ENCODE measurements around the gene DCAF5.
"Not testable (repeated sequence)": the region's sequence is repeated elsewhere in the genome, so short reads cannot be mapped to it uniquely, and the experiment has no call there.

GRCh38 chr14:69165787-69166186 lies 12.9 kb upstream of the DCAF5 start:
- TF ChIP-seq CTCF (IDR thresholded peaks at IDR 0.05; ENCODE audit: low read depth, low read length); POLR2A (IDR thresholded peaks at IDR 0.05; ENCODE audit: extremely low read depth, insufficient read length); MAX (IDR thresholded peaks at IDR 0.05; ENCODE audit: low read depth, low read length); MYC (IDR thresholded peaks at IDR 0.05; ENCODE audit: low read depth, low read length): not testable (repeated sequence)

Measured in NB4 (cell line).